Fibroblast of villous mesenchyme (primary cell): Measurements from ENCODE around the gene RBM19. TPM values are rescaled to one million over a fixed set of nuclear protein-coding genes. Genes with fewer than 3 reads are reported as not detected.
A peak's percentile ranks its signal among the peaks of the same experiment; 100 is the strongest.

ENCODE experiments used
- DNase-seq: peaks from one replicate; pipeline ENCODE4 v3.0.0-alpha.2; 2010; ENCODE audit warnings: low read depth
- H3K4me3 ChIP-seq: 2 replicates; pipeline ENCODE4 v1.5.1; 2011; ENCODE audit warnings: low read depth, mild to moderate bottlenecking, low read length
- CTCF ChIP-seq: IDR thresholded peaks from 2 replicates; pipeline ENCODE4 v1.5.1; 2012; ENCODE audit warnings: low read depth, mild to moderate bottlenecking, low read length; ENCODE audit not compliant: insufficient read depth
- total RNA-seq: library from RNA; depleted of rRNA; stranded (reverse); fragments of >200 nt; gene quantifications from 2 replicates; pipeline ENCODE4 v1.2.3, GENCODE V29; 2012

RBM19 gene
- total RNA-seq, 1 donor, result 26.8 TPM

GRCh38 chr12:113877607-113878006 lies 88.5 kb downstream of the RBM19 start:
- no peak for DNase-seq
- no peak overlapping the region for H3K4me3 ChIP-seq
- TF ChIP-seq CTCF, result no peak

- TF ChIP-seq CTCF, result no peak
- DNase-seq, result no peak
- H3K4me3 ChIP-seq, result no peak overlapping the region
Observed at GRCh38 chr12:113876160-113876559, 90.0 kb downstream of the RBM19 start.

- no peak for TF ChIP-seq CTCF
- no peak for DNase-seq
- no peak overlapping the region for H3K4me3 ChIP-seq
Observed at GRCh38 chr12:113875691-113876090, 90.4 kb downstream of the RBM19 start.

GRCh38 chr12:113874999-113875561 lies 91.0 kb downstream of the RBM19 start:
- H3K4me3 ChIP-seq, result no peak overlapping the region
- DNase-seq, result peak; percentile 61
- TF ChIP-seq CTCF, result no peak

- no peak for TF ChIP-seq CTCF
- no peak for DNase-seq
- H3K4me3 ChIP-seq, result no peak overlapping the region
Observed at GRCh38 chr12:113874326-113874725, 91.8 kb downstream of the RBM19 start.

- DNase-seq, result no peak
- H3K4me3 ChIP-seq, result no peak overlapping the region
- no peak for TF ChIP-seq CTCF
Observed at GRCh38 chr12:113873740-113874139, 92.4 kb downstream of the RBM19 start.

GRCh38 chr12:113870890-113871289 lies 95.2 kb downstream of the RBM19 start:
- no peak for DNase-seq
- TF ChIP-seq CTCF, result no peak
- no peak overlapping the region for H3K4me3 ChIP-seq
